CD4-positive, alpha-beta T cell treated with Interleukin-15 for 1 hour (primary cell): ENCODE results near the gene ABL1.

Experiments used
- DNase-seq: peaks from one replicate; pipeline ENCODE4 v3.0.0-alpha.2; 2020

ABL1 gene

DNA sequence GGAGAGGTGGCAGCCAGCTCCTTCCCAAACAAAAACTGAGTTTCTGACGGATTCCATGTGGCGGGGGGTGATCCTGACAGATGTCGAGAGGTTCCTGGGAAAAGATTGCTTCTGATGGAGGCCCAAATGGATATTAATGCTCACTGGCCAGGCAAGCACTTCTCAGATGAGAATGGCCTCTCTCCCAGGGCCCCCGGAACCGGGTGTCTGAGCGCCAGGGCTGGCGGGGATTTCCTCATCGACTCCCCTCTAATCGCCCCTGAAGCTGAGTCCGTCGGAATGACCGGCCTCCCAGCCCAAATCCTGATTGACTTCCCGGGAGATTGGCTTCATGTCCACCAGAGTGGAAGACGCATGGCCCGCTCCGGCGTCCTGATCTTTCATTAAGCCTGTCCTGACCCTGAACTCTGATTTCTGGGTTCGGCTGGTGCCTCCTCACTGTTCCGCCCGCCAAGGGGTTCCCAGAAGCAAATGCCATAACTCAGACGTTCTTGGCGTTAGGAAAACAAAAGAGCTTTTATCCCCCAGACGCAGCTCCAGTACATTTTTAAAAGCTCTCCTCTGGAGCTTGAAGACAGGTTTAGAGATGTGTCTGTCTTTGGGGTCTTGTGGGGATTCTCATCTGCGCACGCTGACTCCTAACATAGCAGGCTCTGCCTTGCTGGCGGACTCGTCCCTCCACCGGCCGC lies 86.4 kb downstream of the ABL1 start:
- no peak for DNase-seq

DNA sequence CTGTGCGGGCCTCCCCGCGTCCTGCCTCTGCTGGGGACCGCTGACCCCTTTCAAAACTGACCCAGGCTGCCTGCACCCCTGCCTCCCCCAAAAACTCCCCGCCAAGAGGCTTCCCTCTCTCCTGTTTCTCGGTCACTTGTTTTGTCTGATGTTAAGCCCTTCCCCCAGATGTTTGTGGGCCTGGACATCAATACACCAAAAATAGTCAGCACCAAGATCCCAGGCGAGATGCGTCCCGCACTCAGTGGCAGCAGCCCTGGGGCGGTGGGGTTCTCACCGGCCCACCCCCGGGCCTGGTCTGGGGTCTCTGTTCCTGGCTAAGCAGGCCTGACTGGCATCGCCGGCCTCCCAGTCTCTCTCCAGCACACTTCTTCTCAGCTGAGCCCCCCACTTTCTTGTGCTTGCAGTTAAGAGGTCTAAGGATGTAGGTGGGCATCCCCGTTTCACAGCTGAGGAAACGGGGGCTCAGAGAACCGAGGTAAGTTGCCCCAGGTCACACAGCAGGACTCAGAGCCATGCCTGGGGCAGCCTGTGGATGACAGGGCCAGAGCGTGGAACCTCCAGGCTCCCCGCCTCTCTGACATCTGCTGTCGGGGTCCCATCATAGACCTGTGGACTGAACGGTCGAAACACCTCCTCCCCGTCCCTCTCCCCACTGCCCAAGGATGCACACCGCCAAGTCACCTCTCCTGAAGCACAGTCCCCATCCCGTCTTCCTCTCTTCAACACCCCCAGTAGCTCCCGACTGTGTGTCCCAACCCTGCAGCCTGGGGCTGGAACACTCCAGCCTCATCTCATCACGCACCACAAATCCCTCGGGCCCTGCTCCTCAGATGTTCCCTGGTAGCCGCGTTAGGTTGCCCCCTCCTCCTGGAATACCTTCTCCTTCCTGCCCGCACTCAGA lies 87.2 kb downstream of the ABL1 start:
- no peak for DNase-seq

DNA sequence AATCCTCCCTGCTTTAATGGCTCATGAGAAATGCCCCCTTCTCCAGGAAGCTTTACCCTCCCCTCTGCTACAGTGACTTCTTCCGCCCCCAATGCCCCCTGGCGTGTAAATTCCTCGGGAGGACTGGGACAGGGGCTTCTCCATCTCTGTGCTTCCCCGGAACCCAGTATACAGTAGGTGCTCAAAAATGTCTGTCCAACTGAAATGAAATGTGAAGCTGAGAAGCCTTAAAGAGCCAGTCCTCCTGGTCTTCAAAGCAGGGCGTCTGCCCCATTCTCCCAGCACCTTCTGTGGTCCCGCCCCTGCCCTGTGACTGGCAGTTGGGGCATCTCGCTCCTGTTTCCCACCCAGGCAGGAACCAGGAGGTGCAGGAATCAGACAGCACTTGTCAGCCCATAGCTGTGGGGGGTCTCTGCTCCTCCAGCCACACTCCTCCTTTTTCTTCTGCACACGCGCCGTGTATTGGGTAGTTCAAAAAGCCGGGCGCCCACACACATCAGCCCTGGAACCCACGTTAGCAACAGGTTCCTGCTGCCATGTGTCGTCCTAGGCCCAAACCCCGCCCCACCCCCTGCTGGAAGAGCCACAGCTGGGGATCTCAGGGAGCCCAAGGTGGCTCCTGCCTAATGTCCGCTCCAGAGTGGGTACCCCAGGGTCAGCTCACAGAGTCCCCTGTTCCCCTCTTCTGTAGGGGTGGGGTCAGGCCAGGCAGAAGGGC lies 88.0 kb downstream of the ABL1 start:
- DNase-seq, result no peak

DNA sequence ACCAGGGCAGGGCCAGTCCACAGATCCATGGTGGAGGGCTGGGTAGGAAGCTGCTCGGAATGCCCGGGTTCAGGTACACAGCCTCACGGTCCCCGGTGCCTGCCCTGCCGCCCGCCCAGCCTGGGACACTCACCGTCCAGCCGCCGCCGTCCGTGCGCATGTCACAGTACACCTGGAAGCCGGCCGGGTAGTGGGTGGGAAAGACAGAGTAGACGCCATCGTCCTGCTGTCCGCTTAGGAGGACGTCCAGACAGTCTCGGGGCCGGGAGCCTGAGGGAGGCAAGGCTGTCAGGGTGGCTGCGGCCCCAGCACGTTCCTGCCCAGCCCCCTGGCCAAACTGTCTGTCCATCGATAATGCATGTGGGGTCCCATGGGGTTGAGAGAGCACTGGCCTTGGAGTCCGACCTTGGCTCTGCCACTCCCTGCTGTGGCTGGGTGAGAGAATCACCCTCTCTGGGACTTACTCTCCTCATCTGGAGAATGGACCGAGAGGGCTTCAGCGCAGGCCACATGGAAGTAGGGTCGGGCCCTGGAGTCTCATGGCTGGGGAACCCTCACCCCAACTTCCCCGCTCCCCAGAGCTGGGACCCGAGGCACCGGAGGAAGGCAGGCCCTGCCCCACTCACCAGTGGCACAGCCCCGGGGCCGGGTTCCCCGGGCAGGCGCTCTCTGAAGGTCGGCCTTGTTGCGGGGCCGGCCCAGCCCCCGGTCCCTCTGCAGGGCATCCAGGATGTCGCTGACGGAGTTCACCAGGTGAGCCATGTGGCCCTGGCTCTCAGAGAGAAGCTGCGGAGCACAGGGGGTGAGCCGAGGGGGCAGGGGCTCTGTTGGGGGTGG lies 88.8 kb downstream of the ABL1 start:
- no peak for DNase-seq

DNA sequence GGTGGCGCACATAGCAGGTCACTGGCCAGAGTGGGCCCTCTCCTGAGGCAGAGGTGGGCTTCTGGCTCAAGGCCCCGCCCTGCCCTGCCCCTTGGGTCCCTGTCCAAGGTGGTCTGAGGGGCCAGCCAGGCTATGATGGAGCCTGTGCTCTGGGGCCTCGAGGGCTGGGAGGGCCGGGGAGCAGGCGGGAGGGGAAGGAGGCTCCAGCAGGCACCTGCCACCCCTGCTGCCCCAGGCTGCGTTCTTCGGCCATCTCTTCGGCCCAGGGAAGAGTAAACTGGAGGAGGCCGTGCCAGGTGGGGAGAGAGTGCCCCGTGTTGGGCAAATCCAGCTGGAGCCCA lies 89.4 kb downstream of the ABL1 start:
- no peak for DNase-seq

DNA sequence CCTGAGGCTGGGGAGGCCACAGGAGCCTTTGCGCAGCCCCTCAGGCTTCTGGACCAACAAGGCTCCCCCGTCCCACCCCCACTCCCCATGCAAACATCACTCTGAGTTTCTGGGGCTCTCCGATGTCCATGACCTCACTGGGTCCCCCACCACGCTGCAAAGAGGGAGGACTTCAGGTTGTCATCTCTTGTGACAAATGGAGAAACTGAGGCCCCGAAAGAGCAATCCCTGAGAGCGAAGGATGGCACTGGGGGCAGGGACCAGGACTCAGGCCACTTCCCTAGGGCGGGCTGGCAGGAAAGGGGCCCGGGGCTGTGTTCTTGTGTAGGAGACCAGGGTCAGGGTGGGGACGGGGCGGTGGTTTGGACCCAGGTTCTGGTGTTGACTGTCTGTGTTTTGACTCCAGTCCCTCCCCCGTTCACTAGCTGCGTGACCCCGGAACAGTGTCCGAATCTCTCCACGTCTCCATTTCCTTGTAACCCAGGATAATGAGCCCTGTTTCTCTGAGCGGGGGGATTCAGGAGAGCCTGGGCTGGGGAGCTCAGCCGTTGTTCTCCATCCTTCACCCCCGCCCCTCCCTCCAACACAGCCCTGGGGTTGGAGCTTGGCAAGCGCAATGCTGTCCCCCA lies 90.1 kb downstream of the ABL1 start:
- DNase-seq, result no peak

DNA sequence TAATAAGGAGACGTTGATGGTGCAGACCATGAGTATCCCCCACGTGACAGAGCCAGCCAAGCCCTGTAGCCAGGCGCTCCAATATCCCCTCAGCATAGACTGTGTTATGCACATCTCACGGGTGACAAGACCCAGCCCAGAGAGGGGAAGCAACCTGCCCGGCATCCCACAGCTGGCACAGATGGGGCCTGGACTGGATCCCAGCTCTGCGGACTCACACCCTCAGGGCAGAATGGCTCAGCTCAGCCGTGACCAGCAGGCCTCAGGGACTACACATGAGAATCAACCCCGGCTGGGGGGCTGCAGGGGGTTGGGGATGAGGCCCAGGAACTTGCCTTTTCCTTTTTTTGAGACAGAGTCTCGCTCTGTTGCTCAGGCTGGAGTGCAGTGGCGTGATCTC lies 92.3 kb downstream of the ABL1 start:
- no peak for DNase-seq

DNA sequence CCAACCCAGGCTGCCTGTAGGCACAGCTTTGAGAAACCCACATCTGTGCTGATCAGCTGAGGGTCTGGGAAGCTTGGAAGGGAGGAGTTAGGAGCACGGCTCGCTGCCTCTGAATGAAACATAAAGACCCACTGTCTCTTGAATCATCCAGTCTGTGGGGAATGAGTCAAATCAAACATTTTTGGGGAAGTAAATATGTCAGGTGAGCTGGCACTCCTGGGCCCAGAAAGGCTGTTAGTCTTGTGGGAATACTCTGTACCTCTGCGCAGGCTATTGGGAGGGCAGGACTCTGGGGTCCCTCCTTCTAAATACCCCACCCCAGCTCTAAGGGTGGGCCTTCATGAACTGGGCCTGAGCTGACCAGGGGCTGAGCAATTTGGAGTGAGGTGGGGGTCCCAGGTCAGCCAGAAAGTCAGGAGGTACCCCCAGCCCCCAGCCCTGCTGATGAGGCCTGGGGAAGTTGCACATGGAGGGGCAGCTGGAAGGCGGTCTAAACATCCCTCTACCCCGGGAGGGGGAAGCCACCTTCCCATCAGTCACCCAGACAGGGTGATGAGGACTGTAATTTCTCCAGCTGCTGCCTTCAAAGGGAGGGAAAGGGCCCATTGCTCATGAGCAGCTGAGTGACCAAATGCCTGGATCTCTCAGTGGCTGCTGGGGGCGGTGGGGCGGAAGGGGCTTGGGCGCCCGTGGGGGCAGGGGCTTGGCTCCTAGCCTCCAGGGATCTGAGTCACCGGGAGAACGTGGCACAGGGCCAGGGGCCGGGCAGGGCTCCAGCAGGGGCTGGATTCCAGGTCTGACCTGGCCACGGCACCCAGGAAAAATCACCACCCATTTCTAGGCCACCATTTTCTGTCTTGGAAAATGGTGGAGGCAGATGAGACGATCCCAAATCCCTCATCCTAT lies 93.2 kb downstream of the ABL1 start:
- DNase-seq, result no peak

DNA sequence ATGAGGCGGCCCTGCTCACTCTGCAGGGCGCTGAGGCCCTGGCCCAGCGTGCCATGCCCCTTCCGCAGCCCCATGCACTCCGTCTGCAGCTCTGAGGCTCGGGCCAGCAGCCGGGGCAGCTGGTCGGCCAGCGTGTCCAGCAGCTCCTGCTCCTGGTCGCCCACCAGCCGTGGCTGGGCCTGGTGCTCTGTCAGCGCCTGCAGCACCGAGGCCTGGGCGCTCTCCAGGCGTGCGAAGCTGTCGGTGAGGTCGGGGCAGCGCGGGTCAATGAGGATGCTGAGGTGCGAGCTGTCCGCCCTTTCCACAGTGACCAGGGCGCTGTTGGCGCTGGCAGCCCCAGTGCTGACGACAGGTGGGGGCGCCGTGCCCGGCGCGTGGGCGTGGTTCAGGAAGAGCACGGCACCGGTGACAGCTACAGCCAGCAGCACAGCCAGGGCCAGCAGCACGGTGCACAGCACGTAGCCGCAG lies 94.6 kb downstream of the ABL1 start:
- no peak for DNase-seq

DNA sequence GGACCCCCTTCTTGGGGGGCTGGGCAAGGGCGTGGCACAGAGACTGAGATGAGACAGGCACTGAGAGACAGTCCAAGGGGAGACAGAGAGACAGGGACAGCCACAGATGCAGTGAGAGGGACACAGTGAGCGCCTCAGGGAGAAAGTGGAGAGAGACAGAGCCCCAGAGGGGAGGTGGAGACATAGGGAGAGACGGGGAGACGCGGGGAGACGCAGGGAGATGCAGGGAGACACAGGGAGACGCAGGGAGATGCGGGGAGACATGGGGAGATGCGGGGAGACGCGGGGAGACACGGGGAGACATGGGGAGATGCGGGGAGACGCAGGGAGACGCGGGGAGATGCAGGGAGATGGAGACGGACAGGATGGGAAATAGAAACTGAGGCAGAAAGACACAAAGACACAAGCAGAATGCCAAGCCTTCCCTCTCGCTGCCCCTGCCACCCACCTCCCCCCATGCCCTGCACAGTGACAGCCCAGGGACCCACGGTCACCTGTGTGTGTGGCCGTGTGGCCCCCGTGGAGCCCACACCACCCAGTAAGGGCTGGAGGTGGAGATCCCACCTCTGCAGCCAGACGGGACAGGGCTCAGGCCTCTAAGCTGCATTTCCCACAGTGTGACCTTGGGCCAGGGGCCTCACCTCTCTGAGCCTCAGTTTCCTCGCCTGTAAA lies 95.2 kb downstream of the ABL1 start:
- DNase-seq, result no peak

DNA sequence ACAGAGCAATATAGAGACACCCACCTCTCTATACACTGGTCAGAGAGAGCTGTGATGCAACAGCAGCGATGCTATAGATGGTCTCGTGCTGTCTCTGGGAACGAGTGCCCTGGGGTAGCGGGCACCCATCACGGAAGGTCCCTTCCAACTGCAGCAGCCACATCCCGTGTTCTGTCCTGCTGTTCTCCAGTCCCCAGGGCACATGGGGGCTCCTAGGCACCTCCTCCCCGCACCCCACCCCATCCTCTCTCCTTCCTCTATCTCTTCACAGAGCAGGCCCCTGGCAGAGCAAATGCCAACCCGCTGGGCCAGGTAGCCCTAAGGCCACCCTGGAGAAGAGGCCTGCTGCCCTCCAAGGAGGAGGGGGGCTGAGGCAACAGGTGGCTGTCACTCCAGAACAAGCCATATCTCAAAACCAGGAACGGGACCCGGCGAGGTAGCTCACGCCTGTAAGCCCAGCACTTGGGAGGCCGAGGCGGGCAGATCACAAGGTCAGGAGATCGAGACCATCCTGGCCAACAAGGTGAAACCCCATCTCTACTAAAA lies 95.8 kb downstream of the ABL1 start:
- no peak for DNase-seq

DNA sequence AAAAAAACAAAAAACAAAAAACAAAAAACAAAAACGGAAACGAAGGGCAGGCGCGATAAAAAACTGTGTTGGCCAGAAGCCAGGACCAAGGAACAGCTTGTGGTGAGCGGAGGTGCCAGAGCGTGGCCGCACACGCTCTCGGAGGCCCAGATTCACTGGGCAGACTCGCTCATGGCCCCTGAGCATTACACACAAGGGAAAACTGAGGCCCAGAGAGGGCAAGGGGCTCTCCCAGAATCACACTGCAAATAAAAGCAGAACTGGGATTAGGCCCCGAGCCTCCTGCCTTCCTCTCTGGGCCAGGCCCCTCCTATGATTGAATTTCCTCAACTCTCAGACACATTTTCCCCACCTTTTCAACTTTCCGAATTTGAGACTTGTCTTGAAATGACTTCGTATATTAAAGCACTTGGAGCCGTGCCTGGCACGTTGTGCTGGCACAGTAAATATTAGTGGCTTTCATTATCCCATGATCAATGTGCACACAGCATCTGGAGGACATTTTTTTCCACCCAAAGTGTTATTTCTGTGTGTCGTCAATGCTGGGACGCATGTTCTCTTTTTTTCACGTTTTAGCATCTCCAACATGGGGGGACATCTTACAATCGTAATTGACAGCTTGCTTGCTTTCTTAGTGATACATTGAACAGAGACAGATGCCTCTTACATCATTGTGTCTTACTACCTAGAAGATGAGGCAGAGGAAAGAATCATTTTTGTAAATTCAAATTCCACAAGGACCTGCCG lies 96.6 kb downstream of the ABL1 start:
- DNase-seq, result no peak

DNA sequence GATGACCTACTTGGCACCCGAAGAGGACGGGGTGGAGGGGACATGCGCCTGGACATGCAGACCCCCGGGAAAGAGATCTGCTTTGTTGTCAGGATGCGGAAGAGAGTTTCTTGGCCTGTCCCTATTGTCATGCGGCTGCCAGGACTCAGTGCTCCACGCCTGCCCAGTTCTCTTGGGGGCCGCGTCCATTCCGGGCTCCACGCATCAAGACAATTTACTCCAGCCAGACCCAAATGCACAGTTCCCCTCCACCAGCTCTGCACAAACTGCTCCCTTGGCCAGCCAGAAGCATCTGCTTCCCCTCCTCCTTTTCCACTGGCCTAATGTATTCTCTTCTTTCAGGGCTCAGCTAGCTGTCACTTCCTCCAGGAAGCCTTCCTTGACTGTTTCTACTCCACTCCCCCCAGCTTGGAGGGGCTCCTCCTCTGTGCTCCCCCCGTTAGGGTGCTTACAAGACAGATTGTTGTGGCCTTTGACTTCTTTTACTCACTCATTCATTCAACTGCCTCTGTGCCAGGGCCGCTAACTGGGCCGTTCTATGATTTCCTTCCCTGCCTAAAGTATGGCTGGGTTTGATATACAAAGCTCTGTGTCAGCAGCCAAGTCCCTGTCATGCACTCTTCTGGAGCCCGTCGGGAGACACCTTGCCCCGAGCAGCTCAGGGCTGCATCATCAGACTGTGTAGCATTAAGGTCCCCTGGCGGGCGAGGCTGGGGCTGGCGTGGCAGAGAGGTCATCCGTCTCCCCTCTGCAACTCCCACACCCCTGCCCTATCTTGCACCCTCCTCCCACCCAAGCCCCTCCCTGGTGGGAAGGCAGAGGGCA lies 97.4 kb downstream of the ABL1 start:
- no peak for DNase-seq

DNA sequence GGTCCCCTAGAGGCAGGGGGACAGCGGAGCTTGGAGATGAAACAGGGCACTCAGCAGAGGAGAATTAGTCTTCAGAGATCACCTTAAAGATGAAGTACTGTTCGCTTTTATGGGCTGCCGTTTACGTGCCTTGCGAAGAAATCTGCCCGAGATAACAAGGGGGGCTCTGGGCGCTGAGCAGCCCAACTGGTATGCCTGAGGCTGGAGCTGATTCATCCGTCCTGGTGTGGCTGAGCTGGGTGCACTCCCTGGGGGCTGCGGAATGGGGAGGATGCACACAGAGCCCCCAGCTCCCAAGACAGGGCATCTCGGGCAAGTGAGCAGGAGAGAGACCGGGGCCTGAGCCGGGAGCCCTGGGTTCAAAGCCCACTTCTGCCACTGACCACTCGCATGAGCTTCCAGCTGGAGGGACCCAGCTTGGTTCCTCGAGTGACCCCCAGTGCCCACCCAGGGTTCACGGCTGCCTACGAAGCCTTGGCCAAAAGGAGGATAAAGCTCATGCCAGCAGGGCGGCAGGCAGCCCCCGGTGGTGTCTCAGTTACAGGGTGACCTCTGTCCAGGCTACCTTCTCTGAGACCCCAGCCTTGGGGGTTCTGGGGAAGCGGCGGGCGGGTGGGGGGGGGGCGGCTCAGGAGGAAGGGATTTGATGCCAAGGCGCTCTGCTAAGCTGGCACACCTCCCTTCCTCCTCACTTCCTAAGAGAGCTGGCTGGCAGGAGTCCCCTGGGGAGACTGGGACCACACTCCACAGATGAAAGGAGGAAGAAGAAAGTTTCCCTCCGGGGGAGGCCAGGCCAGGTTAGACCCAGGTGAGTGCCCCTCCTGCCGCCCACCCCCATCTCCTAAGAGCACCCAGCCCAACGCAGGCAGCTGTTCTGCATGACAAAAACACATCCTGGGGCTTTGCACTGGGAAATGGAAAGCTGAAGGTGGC lies 98.3 kb downstream of the ABL1 start:
- DNase-seq, result no peak

DNA sequence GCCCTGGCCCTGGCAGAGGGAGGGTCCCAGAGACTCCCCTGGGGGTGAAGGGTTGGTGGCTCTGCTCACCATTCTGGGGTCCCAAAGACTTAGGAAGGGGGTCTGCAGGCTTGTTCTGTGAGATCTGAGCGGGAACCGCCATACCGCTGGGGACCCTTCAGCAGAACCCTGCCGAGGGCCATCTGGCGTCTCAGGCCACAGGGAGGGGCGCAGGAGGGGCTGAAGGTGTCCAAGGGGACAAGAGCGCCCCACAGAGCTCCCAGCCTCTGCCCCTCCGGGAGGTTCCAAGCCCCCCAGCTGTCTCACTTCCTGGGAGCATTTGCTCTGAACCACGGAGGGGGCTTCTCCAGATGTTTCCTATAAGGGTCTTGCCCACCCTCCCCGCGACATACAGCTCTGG lies 99.2 kb downstream of the ABL1 start:
- no peak for DNase-seq

DNA sequence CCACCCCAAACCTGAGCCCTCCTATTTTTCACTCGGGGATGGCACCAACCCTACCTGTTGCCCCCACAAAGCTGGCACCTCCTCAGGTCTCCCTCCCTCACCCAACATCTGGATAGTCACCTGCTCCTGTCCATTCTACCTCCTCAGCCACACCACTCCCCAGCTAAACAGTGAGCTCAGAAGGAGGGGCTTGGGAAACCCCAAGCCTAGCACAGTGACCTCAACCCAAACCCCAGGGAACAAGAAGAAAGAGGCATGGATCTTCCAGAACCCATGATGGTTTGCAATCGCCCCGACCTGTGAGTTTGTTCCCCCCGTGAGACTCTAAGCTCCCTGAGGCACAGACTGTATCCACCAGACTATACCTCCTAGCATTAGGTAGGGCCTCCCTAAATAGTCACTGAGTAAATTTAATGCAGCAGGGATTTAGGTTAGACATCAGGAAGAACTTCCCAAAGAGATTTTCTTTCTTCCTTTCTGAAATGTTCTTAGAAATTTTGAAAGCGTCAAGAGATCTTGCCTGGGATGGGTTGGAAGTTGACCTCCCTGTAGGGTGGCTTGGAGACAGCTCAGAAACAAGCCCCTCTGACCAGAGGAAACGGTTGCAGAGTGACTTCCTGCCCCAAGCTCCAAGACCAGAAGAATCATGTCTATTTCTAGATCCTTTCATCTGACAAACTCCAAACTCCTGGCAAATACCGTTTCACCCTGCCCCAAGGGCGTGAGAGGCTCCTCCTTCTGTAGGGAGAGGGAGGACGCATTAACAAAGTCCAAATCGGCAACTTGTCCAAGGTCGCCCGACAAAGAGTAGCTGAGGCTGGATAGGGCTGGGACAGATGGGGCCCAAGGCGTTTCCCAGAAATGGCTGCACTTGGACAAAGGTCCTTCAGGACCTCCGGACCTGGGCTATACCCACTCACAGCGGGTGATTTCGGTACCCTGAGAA lies 99.9 kb downstream of the ABL1 start:
- DNase-seq, result no peak
